WTC11 (cell line): ENCODE measurements around the gene PPID.

ENCODE experiments used
- ETV6 ChIP-seq: sonication (generic); formaldehyde crosslinking; IDR thresholded peaks from 2 replicates; pipeline ENCODE4 v1.8.1; 2022; ENCODE audit warnings: mild to moderate bottlenecking, missing genetic modification reagents
- TP53 ChIP-seq: sonication (generic); formaldehyde crosslinking; IDR thresholded peaks from 2 replicates; pipeline ENCODE4 v1.8.1; 2023; ENCODE audit warnings: mild to moderate bottlenecking, missing genetic modification reagents

GRCh38 chr4:158688813-158689212, 34.4 kb downstream of the PPID start:
- TF ChIP-seq TP53 (CRISPR knock-in tag), result no peak
- TF ChIP-seq ETV6 (CRISPR knock-in tag), result no peak
